ENCODE data around the gene ATG13. TPM values are rescaled to one million over a fixed set of nuclear protein-coding genes. Genes with fewer than 3 reads are reported as not detected.

Gene ATG13
- total and polyA plus RNA-seq, 2 of the 8 experiments (the other 6 are each of a cell fraction or from before 2014, with no cell fraction given), result 65.0 to 77.4 TPM

- Histone ChIP-seq H3K27me3 (replicated peaks in 1 of 4; ENCODE audit: control insufficient read depth in 3 of 4, extremely low read depth in 1 of 4, insufficient read depth in 3 of 4, low read length in 3 of 4) (no peaks in the 10 kb centered on the region), H2BK120ac (replicated peaks; ENCODE audit: low read depth, low read length) (no peak overlapping the region), H2BK20ac (ENCODE audit: low read length) (no peak overlapping the region), H3K4me1 (replicated peaks in 1 of 4; ENCODE audit: control insufficient read depth in 3 of 4, insufficient read depth in 4 of 4, low read length in 3 of 4) (peaks cover 0 to 5% (median under 1%) of the 10 kb centered on the region in 4 experiments; a peak in 2 of 7 replicates), H3K4me2 (ENCODE audit: insufficient read depth in 1 of 2, low read depth in 2 of 2, low read length in 2 of 2) (no peak overlapping the region), H3K23ac (ENCODE audit: insufficient read length) (no peak overlapping the region), H3K18ac (ENCODE audit: extremely low read depth, low read length) (no peak overlapping the region), H4K8ac (ENCODE audit: extremely low read depth, insufficient read depth, low read length) (peak overlapping the region; percentile 28; the same call in 1 of the 2 replicates), H3K9ac (replicated peaks in 1 of 4; ENCODE audit: extremely low read depth in 1 of 4, low read depth in 3 of 4, low read length in 3 of 4) (no peak overlapping the region), H2AK5ac (ENCODE audit: low read depth, low read length) (no peak overlapping the region), H3K23me2 (ENCODE audit: low read depth, low read length) (no peaks in the 10 kb centered on the region), H3K79me2 (ENCODE audit: control insufficient read depth in 1 of 2, insufficient read depth in 2 of 2, low read length in 2 of 2) (no peaks in the 10 kb centered on the region), H2AFZ (ENCODE audit: low read length) (no peak overlapping the region), H4K20me1 (replicated peaks in 1 of 2; ENCODE audit: control insufficient read depth in 1 of 2, insufficient read depth in 2 of 2, low read length in 2 of 2) (no peaks in the 10 kb centered on the region), H3K9me3 (ENCODE audit: insufficient read depth in 2 of 2, low read depth in 1 of 2, low read length in 1 of 2) (no peaks in the 10 kb centered on the region), H3K14ac (ENCODE audit: insufficient read length) (no peak overlapping the region), H3K36me3 (ENCODE audit: control insufficient read depth in 2 of 4, insufficient read depth in 4 of 4, low read length in 3 of 4) (no peaks in the 10 kb centered on the region), H4K5ac (ENCODE audit: insufficient read length, low read depth, low read length) (no peak overlapping the region), H3K4ac (replicated peaks; ENCODE audit: insufficient read length, low read depth, low read length) (no peak overlapping the region), H4K91ac (replicated peaks; ENCODE audit: insufficient read length, low read length) (no peak overlapping the region), H3K56ac (replicated peaks; ENCODE audit: insufficient read length, low read depth, low read length) (no peak overlapping the region), H3K27ac (ENCODE audit: low read depth, low read length) (no peak overlapping the region), H2BK5ac (ENCODE audit: low read depth, low read length) (no peak overlapping the region), H2BK12ac (ENCODE audit: low read depth, low read length) (no peak overlapping the region), H2BK15ac (ENCODE audit: low read length) (no peak overlapping the region), H3K4me3 (ENCODE audit: extremely low read depth in 1 of 4, insufficient read depth in 2 of 4, low read depth in 3 of 4, low read length in 4 of 4) (no peak overlapping the region), H3K79me1 (ENCODE audit: low read depth, low read length) (no peaks in the 10 kb centered on the region)
- 91% methylated on average over 10 of the region's 11 CpGs; no CpG with 5 or more reads in 1 of the 2 experiments for WGBS, 2 experiments (ENCODE audit: extremely low coverage in 1 of 2, insufficient coverage in 1 of 2, insufficient read length in 1 of 2, insufficient replicate concordance in 2 of 2, low coverage in 1 of 2, low lambda C conversion rate in 2 of 2, missing lambda C conversion rate in 1 of 2)
- DNase-seq (ENCODE audit: low read depth in 1 of 2, low spot score in 2 of 2) (no peak), FAIRE-seq (no peak)
- POLR2A ChIA-PET (ENCODE audit: partially characterized antibody), result interaction anchor here (1.0 to 4.3 kb wide), 2 partner anchors 16 kb away, joined by 3 to 21 read pairs; no protein-coding TSS in a partner anchor
- CTCF ChIA-PET (ENCODE audit: partially characterized antibody), result interaction anchor here (0.7 to 0.9 kb wide), 2 partner anchors 20 to 305 kb away, joined by 3 to 4 read pairs; no protein-coding TSS in a partner anchor
- TF ChIP-seq BACH1 (IDR thresholded peaks at IDR 0.05; ENCODE audit: low read length), result no peak
Observed at GRCh38 chr11:46722566-46723358, 105.4 kb downstream of the ATG13 start.

Measured in H1 (cell line).